NCI-H1930 (cell line): Measurements from ENCODE around the gene UPB1.
"Not testable (repeated sequence)": the region's sequence is repeated elsewhere in the genome, so short reads cannot be mapped to it uniquely, and the experiment has no call there.

Experiments used
- DNase-seq, 2 experiments: peaks; one replicate each; lab custom pipeline; 2025; lab: John Stamatoyannopoulos, UW

The UPB1 gene

GRCh38 chr22:24481641-24482040 is 13.5 kb upstream of the UPB1 start:
- no peak for DNase-seq

- no peak for DNase-seq
These were observed 12.6 kb upstream of the UPB1 start for GRCh38 chr22:24482575-24482974.

- DNase-seq, result no peak
These were observed 12.1 kb upstream of the UPB1 start for GRCh38 chr22:24482998-24483397.

- DNase-seq, result no peak
These were observed 11.1 kb upstream of the UPB1 start for GRCh38 chr22:24483976-24484545.

GRCh38 chr22:24485170-24485569 is 10.0 kb upstream of the UPB1 start:
- DNase-seq, result no peak

- no peak for DNase-seq
These were observed 9.5 kb upstream of the UPB1 start for GRCh38 chr22:24485608-24486007.

- no peak for DNase-seq
These were observed 8.6 kb upstream of the UPB1 start for GRCh38 chr22:24486501-24486921.

GRCh38 chr22:24489011-24489410 is 6.1 kb upstream of the UPB1 start:
- no peak for DNase-seq

- DNase-seq, result not testable (repeated sequence)
These were observed 5.7 kb upstream of the UPB1 start for GRCh38 chr22:24489434-24489833.

- DNase-seq, result no peak
These were observed 2.7 kb upstream of the UPB1 start for GRCh38 chr22:24492391-24492790.

- no peak for DNase-seq
These were observed 985 bp upstream of the UPB1 start for GRCh38 chr22:24494167-24494527.

- no peak for DNase-seq
These were observed 188 bp downstream of the UPB1 start for GRCh38 chr22:24495365-24495675.

- no peak for DNase-seq
These were observed 1.1 kb downstream of the UPB1 start for GRCh38 chr22:24496234-24496633.

GRCh38 chr22:24496661-24497060 is 1.5 kb downstream of the UPB1 start:
- no peak for DNase-seq

GRCh38 chr22:24497841-24498258 is 2.7 kb downstream of the UPB1 start:
- no peak for DNase-seq

GRCh38 chr22:24498824-24499223 is 3.7 kb downstream of the UPB1 start:
- no peak for DNase-seq

- DNase-seq, result no peak
These were observed 4.7 kb downstream of the UPB1 start for GRCh38 chr22:24499706-24500276.

- no peak for DNase-seq
These were observed 5.2 kb downstream of the UPB1 start for GRCh38 chr22:24500277-24500820.

- no peak for DNase-seq
These were observed 6.3 kb downstream of the UPB1 start for GRCh38 chr22:24501301-24502005.

- DNase-seq, result no peak
These were observed 6.9 kb downstream of the UPB1 start for GRCh38 chr22:24502034-24502433.

- DNase-seq, result no peak
These were observed 7.4 kb downstream of the UPB1 start for GRCh38 chr22:24502541-24502940.

- peak in 1 of 2 experiments; percentile 17 for DNase-seq
These were observed 8.2 kb downstream of the UPB1 start for GRCh38 chr22:24503137-24503842.

GRCh38 chr22:24503843-24504338 is 8.8 kb downstream of the UPB1 start:
- no peak for DNase-seq
